ENCODE measurements around the gene HDGF.

GRCh38 chr1:156706657-156707416 lies 44.6 kb downstream of the HDGF start:
- TF ChIP-seq CTCF (IDR thresholded peaks at IDR 0.05) (no peak), POLR2A (IDR thresholded peaks at IDR 0.05; ENCODE audit: low read depth) (no peak), POLR2AphosphoS5 (IDR thresholded peaks at IDR 0.05) (peak in 1 of 2 donors; percentile 24), EP300 (IDR thresholded peaks at IDR 0.05) (no peak)
